Hepatocyte (in vitro differentiated cells): Measurements from ENCODE around the gene DUOXA1. TPM values are rescaled to one million over a fixed set of nuclear protein-coding genes. Genes with fewer than 3 reads are reported as not detected.

Experiments used
- DNase-seq: peaks from one replicate; pipeline ENCODE4 v3.0.0-alpha.2; 2016; ENCODE audit warnings: low spot score
- H2AFZ ChIP-seq: fragments of 200-600 bp; sonication (generic); 2 replicates; pipeline ENCODE4 v1.6.0; 2016; ENCODE audit warnings: antibody characterized with exemption, mild to moderate bottlenecking
- H3K27ac ChIP-seq: fragments of 200-600 bp; sonication (generic); 2 replicates; pipeline ENCODE4 v1.5.1; 2016; ENCODE audit warnings: mild to moderate bottlenecking
- H3K27me3 ChIP-seq: fragments of 200-600 bp; sonication (generic); 2 replicates; pipeline ENCODE4 v1.6.1; 2016
- H3K36me3 ChIP-seq: fragments of 200-600 bp; sonication (generic); replicated peaks from 2 replicates; pipeline ENCODE4 v1.5.1; 2016; ENCODE audit warnings: low read depth; ENCODE audit not compliant: insufficient read depth
- H3K4me1 ChIP-seq: fragments of 200-600 bp; sonication (generic); 2 replicates; pipeline ENCODE4 v1.5.1; 2016; ENCODE audit warnings: mild to moderate bottlenecking, moderate library complexity; ENCODE audit not compliant: insufficient read depth
- H3K4me2 ChIP-seq: fragments of 200-600 bp; sonication (generic); 2 replicates; pipeline ENCODE4 v1.6.0; 2016
- H3K4me3 ChIP-seq: fragments of 200-600 bp; sonication (generic); 2 replicates; pipeline ENCODE4 v1.5.1; 2016; ENCODE audit warnings: mild to moderate bottlenecking
- H3K79me2 ChIP-seq: fragments of 200-600 bp; sonication (generic); 2 replicates; pipeline ENCODE4 v1.6.0; 2017; ENCODE audit warnings: mild to moderate bottlenecking
- H3K9me2 ChIP-seq: fragments of 200-600 bp; sonication (generic); replicated peaks from 2 replicates; pipeline ENCODE4 v1.6.0; 2017; ENCODE audit warnings: mild to moderate bottlenecking; ENCODE audit not compliant: insufficient read depth
- H3K9me3 ChIP-seq: fragments of 200-600 bp; sonication (generic); 2 replicates; pipeline ENCODE4 v1.5.1; 2016; ENCODE audit warnings: low read depth, mild to moderate bottlenecking
- H4K20me1 ChIP-seq: fragments of 200-600 bp; sonication (generic); 2 replicates; pipeline ENCODE4 v1.6.0; 2016; ENCODE audit warnings: mild to moderate bottlenecking; ENCODE audit not compliant: insufficient read depth, poor library complexity, severe bottlenecking
- EZH2 ChIP-seq: fragments of 200-600 bp; sonication (generic); IDR thresholded peaks from 2 replicates; pipeline ENCODE4 v1.6.1; 2016; ENCODE audit warnings: antibody characterized with exemption, mild to moderate bottlenecking, borderline replicate concordance
- EZH2phosphoT487 ChIP-seq: fragments of 200-600 bp; sonication (generic); IDR thresholded peaks from one replicate; pipeline ENCODE4 v1.6.1; 2018; ENCODE audit warnings: antibody characterized with exemption, mild to moderate bottlenecking, low read depth, moderate library complexity; ENCODE audit not compliant: unreplicated experiment, severe bottlenecking
- WGBS: methylation state at CpG from one replicate; pipeline ENCODE4 v1.1.6; 2016; ENCODE audit warnings: low lambda C conversion rate; ENCODE audit errors: missing lambda C conversion rate; 5-methylcytosine and 5-hydroxymethylcytosine counted together
- polyA plus RNA-seq: library from polyadenylated mRNA; unstranded; fragments of >200 nt; fragmentation: Nextera tagmentation; extraction: Ambion mirVana; gene quantifications from 2 replicates; pipeline ENCODE4 v1.2.1, GENCODE V29; 2016
- total RNA-seq: library from RNA; depleted of rRNA; stranded (reverse); fragments of >200 nt; gene quantifications from 2 replicates; pipeline ENCODE4 v1.2.3, GENCODE V29; 2014
- TF ChIP-seq, protein P1 (sequence below): fragments of 200-600 bp; sonication (generic); IDR thresholded peaks from 2 replicates; pipeline ENCODE4 v1.5.1; 2016; ENCODE audit warnings: antibody characterized with exemption, mild to moderate bottlenecking; ENCODE audit not compliant: poor library complexity

Gene DUOXA1
- total and polyA plus RNA-seq, 2 experiments from 2014 or later = 10.9 to 15.2 TPM

GRCh38 chr15:45112143-45112590, 17.5 kb downstream of the DUOXA1 start:
- Histone ChIP-seq H3K36me3 (no peaks in the 10 kb centered on the region), H3K79me2 (no peaks in the 10 kb centered on the region), H3K27ac (no peak overlapping the region), H3K4me1 (peaks cover 20% of the 10 kb centered on the region), H3K27me3 (peaks cover 81% of the 10 kb centered on the region), H3K9me2 (no peaks in the 10 kb centered on the region), H2AFZ (peak overlapping the region; percentile 11), H3K4me2 (peak overlapping the region; percentile 89), H4K20me1 (no peaks in the 10 kb centered on the region), H3K4me3 (no peak overlapping the region), H3K9me3 (no peaks in the 10 kb centered on the region)
- TF ChIP-seq, protein P1, sequence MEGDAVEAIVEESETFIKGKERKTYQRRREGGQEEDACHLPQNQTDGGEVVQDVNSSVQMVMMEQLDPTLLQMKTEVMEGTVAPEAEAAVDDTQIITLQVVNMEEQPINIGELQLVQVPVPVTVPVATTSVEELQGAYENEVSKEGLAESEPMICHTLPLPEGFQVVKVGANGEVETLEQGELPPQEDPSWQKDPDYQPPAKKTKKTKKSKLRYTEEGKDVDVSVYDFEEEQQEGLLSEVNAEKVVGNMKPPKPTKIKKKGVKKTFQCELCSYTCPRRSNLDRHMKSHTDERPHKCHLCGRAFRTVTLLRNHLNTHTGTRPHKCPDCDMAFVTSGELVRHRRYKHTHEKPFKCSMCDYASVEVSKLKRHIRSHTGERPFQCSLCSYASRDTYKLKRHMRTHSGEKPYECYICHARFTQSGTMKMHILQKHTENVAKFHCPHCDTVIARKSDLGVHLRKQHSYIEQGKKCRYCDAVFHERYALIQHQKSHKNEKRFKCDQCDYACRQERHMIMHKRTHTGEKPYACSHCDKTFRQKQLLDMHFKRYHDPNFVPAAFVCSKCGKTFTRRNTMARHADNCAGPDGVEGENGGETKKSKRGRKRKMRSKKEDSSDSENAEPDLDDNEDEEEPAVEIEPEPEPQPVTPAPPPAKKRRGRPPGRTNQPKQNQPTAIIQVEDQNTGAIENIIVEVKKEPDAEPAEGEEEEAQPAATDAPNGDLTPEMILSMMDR = no peak
- TF ChIP-seq EZH2phosphoT487 (no peak), EZH2 (no peak)
- DNase-seq = no peak
- 7% methylated on average over 13 of the region's 13 CpGs for WGBS

GRCh38 chr15:45111390-45112142, 18.1 kb downstream of the DUOXA1 start:
- H3K4me2 ChIP-seq = peak overlapping the region; percentile 89

GRCh38 chr15:45110256-45110820, 19.3 kb downstream of the DUOXA1 start:
- no peak for DNase-seq
- Histone ChIP-seq H4K20me1 (no peaks in the 10 kb centered on the region), H3K9me3 (no peaks in the 10 kb centered on the region), H3K27ac (no peak overlapping the region), H3K36me3 (no peaks in the 10 kb centered on the region), H3K9me2 (no peaks in the 10 kb centered on the region), H3K4me2 (no peak overlapping the region), H3K4me1 (peaks cover 20% of the 10 kb centered on the region), H3K4me3 (no peak overlapping the region), H3K27me3 (peaks cover 63% of the 10 kb centered on the region), H3K79me2 (no peaks in the 10 kb centered on the region), H2AFZ (no peak overlapping the region)
- TF ChIP-seq, protein P1 = no peak
- TF ChIP-seq EZH2phosphoT487 (no peak), EZH2 (no peak)
- 80% methylated on average over 11 of the region's 11 CpGs for WGBS

More at GRCh38 chr15:45111390-45112142, 18.1 kb downstream of the DUOXA1 start:
- Histone ChIP-seq H3K9me3 (no peaks in the 10 kb centered on the region), H3K4me1 (peaks cover 20% of the 10 kb centered on the region), H4K20me1 (no peaks in the 10 kb centered on the region), H3K27me3 (peaks cover 75% of the 10 kb centered on the region), H3K36me3 (no peaks in the 10 kb centered on the region), H3K9me2 (no peaks in the 10 kb centered on the region), H3K27ac (no peak overlapping the region), H2AFZ (no peak overlapping the region), H3K79me2 (no peaks in the 10 kb centered on the region), H3K4me3 (no peak overlapping the region)
- TF ChIP-seq, protein P1 = no peak
- TF ChIP-seq EZH2phosphoT487 = peak; percentile 46
- 14% methylated on average over 44 of the region's 71 CpGs for WGBS
- no peak for DNase-seq
